HUES6 (cell line): Measurements from ENCODE around the gene ITPK1.

ENCODE experiments used
- H3K27ac ChIP-seq: 2 replicates; pipeline ENCODE4 v1.7.0; 2013; ENCODE audit warnings: low read depth, mild to moderate bottlenecking, low read length, inconsistent platforms
- H3K27me3 ChIP-seq: 2 replicates; pipeline ENCODE4 v1.6.1; 2013; ENCODE audit warnings: low read length; ENCODE audit not compliant: control insufficient read depth, insufficient read depth
- H3K36me3 ChIP-seq: 2 replicates; pipeline ENCODE4 v1.6.1; 2013; ENCODE audit warnings: low read length; ENCODE audit not compliant: control insufficient read depth, insufficient read depth
- H3K4me1 ChIP-seq: 2 replicates; pipeline ENCODE4 v1.6.1; 2013; ENCODE audit warnings: low read length; ENCODE audit not compliant: control insufficient read depth, insufficient read depth
- H3K4me3 ChIP-seq: 2 replicates; pipeline ENCODE4 v1.5.1; 2013; ENCODE audit warnings: low read depth, low read length
- H3K9ac ChIP-seq: one replicate; pipeline ENCODE4 v1.6.1; 2013; ENCODE audit warnings: mild to moderate bottlenecking, low read length
- H3K9me3 ChIP-seq: 2 replicates; pipeline ENCODE4 v1.6.1; 2013; ENCODE audit warnings: low read depth, low read length; ENCODE audit not compliant: control insufficient read depth, insufficient read depth

The ITPK1 gene

DNA sequence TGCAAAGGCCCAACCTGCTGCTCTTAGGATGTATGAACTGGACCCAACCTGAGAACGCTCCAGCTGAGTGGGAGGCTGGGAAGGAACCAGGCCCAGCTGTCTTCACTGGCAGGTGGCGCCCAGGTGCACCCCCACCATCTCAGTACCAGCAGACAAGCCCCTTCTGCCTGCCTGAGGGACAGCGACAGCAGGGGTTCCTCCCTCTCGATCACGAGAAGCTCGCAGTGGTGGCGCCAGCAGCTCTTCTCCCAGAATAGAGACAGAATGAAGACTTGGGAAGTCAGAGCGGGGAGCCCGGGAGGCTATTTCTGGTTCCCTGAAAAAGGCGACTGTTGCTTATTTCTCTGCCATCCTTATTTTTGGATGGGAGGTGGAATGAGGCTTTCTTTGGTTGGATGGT, 146.3 kb downstream of the ITPK1 start:
- H3K4me1 ChIP-seq = peaks cover 28% of the 10 kb centered on the region
- peaks cover 8% of the 10 kb centered on the region; the same call in 1 of the 2 replicates for H3K9me3 ChIP-seq
- no peak overlapping the region for H3K27ac ChIP-seq
- no peak overlapping the region for H3K9ac ChIP-seq
- H3K27me3 ChIP-seq = no peaks in the 10 kb centered on the region
- H3K36me3 ChIP-seq = no peaks in the 10 kb centered on the region
- H3K4me3 ChIP-seq = no peak overlapping the region

DNA sequence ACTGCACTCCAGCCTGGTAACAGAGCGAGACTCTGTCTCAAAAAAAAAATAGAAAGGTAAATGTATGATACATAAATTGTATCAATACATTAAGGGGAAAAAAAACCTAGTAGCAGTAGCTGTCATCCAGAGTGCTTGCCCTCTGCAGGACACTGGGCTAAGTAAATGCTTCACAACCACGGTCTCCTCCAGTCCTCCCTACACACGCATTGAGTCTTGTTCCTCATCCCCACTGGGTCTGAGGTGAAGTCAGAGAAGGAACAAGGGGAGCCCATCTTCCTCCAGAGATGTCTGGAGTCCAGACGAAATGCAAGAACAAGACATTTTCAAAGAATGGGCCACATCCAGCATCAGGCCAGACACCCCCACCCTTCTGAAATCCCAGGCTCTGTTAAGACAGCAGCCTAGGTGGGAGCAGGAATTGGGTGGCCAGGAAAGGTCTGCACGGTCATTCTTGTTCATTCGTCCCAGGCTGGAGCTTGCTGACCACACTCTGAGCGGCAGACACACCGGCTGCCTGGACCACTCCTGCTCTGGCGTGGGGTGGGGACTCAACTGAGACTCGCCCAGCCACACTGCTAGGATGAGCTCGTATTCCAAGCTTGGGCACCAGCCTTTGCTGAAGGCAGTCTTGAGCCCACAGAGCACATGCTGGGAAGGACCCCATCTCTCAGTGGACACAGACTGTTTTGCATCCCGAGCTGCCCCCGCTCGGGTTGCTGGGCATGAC, 147.3 kb downstream of the ITPK1 start:
- Histone ChIP-seq H3K27ac (no peak overlapping the region), H3K36me3 (no peaks in the 10 kb centered on the region), H3K9ac (no peak overlapping the region), H3K4me1 (peaks cover 30% of the 10 kb centered on the region), H3K9me3 (peaks cover 9% of the 10 kb centered on the region; the same call in 1 of the 2 replicates), H3K27me3 (no peaks in the 10 kb centered on the region), H3K4me3 (no peak overlapping the region)

DNA sequence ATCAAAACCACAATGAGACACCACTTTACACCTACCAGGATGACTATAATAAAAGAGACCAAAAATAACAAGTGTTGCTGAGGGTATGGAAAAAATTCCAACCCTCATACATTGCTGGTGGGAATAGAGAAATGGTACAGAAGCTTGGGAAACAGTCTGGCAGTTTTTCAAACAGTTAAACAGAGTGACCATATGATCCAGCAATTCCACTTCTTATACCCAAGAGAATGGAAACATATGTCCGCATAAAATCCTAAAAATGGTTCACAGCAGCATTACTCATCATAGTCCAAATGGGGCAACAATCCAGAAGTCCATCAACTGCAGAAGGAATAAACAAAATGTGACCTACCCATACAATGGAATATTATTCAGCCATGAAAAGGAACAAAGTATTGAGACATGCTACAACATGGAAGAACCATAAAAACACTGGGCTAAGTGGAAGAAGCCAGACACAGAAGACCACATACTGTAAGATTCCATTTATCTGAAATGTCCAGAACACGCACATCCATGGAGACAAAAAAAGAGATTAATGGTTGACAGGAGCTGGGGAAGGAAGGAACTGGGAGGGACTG, 148.3 kb downstream of the ITPK1 start:
- no peak overlapping the region for H3K27ac ChIP-seq
- H3K9me3 ChIP-seq = peaks cover 9% of the 10 kb centered on the region; the same call in 1 of the 2 replicates
- H3K36me3 ChIP-seq = no peaks in the 10 kb centered on the region
- H3K27me3 ChIP-seq = no peaks in the 10 kb centered on the region
- H3K4me3 ChIP-seq = no peak overlapping the region
- peaks cover 28% of the 10 kb centered on the region for H3K4me1 ChIP-seq
- no peak overlapping the region for H3K9ac ChIP-seq

DNA sequence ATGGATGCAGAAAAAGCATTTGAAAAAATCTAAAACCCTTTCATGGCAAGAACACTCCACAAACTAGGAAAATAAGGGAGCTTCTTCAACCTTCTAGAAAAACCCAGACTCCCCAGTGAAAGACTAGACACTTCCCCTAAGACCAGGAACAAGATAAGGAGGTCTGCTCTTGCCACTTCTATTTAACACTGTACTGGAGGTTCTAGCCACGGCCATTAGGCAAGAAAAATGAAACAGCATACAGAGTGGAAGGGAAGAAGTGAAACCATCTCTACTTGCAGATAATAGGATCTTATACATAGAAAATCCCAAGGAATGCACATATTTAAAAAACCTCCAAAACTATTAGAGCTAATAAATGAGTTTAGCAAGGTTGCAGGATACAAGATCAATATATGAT, 150.4 kb downstream of the ITPK1 start:
- Histone ChIP-seq H3K9me3 (peaks cover 9% of the 10 kb centered on the region; the same call in 1 of the 2 replicates), H3K36me3 (peaks cover 6% of the 10 kb centered on the region; the same call in 1 of the 2 replicates), H3K4me1 (peaks cover 12% of the 10 kb centered on the region), H3K27ac (no peak overlapping the region), H3K4me3 (no peak overlapping the region), H3K27me3 (no peaks in the 10 kb centered on the region), H3K9ac (no peak overlapping the region)

DNA sequence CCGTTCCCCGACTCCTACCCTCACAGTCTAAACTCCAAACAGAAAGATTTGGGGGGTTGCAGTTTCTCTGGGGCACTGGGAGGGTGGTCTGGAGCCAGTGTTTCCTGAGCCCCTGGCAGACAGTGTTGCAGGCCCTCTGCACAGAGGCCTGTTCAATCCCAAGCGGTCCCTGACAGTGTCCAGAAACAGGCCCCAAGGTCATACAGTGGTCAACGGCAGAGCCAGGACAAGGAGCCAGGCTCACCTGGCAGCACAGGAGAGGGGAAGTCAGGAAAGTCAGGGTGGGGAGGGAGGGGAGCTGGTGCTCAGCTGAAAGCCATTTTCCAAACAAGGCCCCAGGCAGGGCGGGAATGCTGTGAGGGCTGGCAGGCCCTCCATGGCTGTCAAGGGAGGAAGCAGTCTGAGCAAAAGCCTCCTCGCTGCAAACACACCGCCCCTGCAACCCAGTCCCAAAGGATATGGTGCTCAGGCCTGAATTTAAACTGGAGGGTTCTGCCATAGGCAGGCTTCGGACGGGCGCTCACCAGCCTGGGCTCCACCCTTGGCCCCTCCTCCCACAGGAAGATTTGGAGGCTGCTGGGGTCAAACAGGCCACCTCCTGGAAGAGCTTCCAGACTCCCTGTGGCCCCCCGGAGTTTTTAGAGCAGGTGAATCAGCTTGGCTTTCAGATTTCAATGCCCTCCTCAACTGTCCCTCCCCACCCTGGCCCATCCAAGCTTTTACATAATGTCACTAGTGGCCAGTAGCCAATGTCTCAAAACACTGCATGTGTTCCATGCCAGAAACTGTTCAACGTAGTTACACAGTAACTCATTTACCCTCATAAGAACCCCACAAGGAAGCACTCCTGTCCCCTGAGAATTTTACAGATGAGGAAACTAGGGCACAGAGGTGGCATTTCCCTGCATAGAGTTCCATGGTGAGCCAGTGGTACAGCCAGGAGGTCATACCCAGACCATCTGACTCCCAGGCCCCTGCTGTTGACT, 151.3 kb downstream of the ITPK1 start:
- H3K27ac ChIP-seq = no peak overlapping the region
- H3K9ac ChIP-seq = no peak overlapping the region
- H3K4me1 ChIP-seq = peaks cover 6% of the 10 kb centered on the region; the same call in 1 of the 2 replicates
- peaks cover 9% of the 10 kb centered on the region; the same call in 1 of the 2 replicates for H3K9me3 ChIP-seq
- peaks cover 8% of the 10 kb centered on the region; the same call in 1 of the 2 replicates for H3K36me3 ChIP-seq
- H3K4me3 ChIP-seq = no peak overlapping the region
- no peaks in the 10 kb centered on the region for H3K27me3 ChIP-seq

DNA sequence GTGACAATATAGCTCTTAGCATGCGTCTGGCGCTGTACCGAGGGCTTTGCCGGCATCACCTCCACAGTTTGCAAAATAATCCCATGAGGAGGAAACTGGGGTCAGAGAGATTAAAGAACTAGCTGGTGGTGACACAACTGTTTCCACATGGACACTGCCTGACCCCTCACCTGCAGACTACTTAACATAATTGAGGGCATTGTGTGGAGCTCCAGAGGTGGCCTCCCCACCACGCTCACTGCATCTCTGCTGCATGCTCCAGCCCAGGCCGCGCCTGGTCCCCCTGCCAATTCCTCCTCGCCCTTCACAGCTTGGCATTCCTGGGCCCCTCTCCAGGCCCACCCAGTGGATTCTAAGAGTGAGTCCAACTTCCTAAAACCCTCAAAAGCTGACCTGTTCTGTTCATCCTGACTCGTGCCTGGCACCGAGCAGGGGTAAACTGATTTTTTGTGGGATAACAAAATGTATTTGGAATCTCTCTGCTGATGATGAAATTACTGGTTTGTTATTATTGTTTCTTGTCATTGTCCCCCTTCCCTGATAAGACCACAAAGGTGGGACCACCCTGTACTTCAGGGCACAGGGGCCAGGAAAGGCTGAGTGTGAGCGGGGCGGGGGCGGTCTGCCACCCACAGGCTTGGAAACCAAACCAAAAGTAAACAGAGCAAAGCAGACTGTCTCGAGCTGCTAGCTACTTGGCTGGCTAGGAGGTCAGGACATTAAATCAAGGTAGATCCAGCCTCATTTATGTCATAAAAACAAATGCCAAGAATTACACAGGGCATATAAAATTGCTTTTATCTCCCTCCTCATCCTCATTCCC, 152.2 kb downstream of the ITPK1 start:
- H3K9ac ChIP-seq = no peak overlapping the region
- H3K36me3 ChIP-seq = peaks cover 12% of the 10 kb centered on the region
- H3K27ac ChIP-seq = no peak overlapping the region
- peaks cover 9% of the 10 kb centered on the region; the same call in 1 of the 2 replicates for H3K9me3 ChIP-seq
- H3K4me1 ChIP-seq = peaks cover 6% of the 10 kb centered on the region; the same call in 1 of the 2 replicates
- H3K27me3 ChIP-seq = no peaks in the 10 kb centered on the region
- no peak overlapping the region for H3K4me3 ChIP-seq

DNA sequence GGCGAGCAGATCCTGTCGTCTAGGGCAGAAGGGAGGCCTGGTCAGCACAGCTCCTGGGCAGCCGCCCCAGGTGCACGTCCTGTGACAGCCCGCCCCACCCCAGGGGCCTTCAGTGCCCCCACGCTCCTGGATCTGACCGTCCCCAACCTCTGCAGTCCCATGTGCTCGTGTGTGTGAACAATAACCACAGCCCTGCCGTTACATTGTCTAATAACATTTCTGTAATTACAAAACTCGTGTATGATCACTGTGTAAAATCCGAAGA, 153.0 kb downstream of the ITPK1 start:
- H3K4me1 ChIP-seq = peaks cover 6% of the 10 kb centered on the region; the same call in 1 of the 2 replicates
- H3K9me3 ChIP-seq = peaks cover 9% of the 10 kb centered on the region; the same call in 1 of the 2 replicates
- H3K4me3 ChIP-seq = no peak overlapping the region
- no peaks in the 10 kb centered on the region for H3K27me3 ChIP-seq
- peaks cover 20% of the 10 kb centered on the region for H3K36me3 ChIP-seq
- H3K9ac ChIP-seq = no peak overlapping the region
- H3K27ac ChIP-seq = no peak overlapping the region

DNA sequence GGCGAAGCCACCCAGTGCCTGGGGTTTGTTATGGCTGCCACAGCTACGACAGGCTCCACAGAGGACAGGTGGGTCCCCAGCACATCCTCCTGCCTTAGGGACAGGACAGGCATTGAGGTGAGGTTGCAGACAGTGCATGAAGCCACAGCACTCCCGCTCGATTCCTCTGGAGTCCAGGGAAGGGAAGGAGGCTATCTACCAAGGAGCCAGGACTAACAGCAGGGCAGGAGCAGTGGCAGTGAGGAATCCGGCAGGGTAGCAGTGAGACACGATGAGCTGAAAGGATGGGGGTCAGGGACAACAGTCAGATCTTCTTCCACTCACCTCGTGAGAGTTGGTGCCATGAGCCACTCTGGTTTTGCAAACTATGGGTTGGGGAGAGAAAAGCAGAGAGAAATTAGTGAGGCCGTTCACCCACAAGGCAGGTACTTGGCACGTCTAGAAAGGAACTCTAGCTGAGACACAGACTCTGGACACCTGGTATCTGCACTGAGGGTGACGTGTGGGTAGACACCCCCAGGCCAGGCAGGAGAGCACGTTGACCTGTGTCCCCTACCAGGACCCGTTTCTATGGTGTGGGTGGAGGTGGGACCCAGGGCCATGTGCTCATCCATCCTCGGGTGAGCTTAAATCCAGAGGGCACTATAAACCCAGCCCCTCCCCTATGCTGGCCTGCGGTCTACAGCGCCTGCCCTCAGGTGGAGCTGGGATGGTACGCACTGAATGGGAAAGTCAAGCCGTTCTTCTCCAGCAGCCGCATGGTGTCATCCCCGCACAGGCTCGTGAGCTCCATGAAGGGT, 153.5 kb downstream of the ITPK1 start:
- Histone ChIP-seq H3K4me3 (no peak overlapping the region), H3K4me1 (peaks cover 6% of the 10 kb centered on the region; the same call in 1 of the 2 replicates), H3K27ac (no peak overlapping the region)

DNA sequence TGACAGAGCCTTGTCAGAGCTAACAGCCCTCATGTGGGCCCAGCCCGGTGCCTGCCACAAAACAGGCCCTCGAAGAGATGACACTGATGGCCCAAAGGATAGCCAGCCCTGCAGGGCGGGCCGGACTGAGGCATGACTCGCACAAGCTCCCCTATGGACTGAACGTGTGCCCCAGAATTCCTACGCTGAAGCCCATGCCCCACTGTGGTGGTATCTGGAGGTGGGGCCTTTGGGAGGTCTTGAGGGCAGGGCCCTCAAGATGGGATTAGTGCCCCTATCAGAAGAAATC, 154.2 kb downstream of the ITPK1 start:
- Histone ChIP-seq H3K27me3 (no peaks in the 10 kb centered on the region), H3K9me3 (peaks cover 9% of the 10 kb centered on the region; the same call in 1 of the 2 replicates), H3K4me3 (no peak overlapping the region), H3K36me3 (peaks cover 30% of the 10 kb centered on the region), H3K9ac (no peak overlapping the region), H3K27ac (no peak overlapping the region), H3K4me1 (peaks cover 6% of the 10 kb centered on the region; the same call in 1 of the 2 replicates)

More for the DNA sequence above, 153.5 kb downstream of the ITPK1 start:
- H3K27me3 ChIP-seq = no peaks in the 10 kb centered on the region
- peaks cover 25% of the 10 kb centered on the region for H3K36me3 ChIP-seq
- H3K9me3 ChIP-seq = peaks cover 9% of the 10 kb centered on the region; the same call in 1 of the 2 replicates
- no peak overlapping the region for H3K9ac ChIP-seq
